NK-92 treated with Interleukin-12 subunit alpha and Interleukin-12 subunit beta, amount 100 ng/mL, for 24 hours (cell line): ENCODE results near the gene STAT4.
A peak's percentile ranks its signal among the peaks of the same experiment; 100 is the strongest.
"Not testable (repeated sequence)": the region's sequence is repeated elsewhere in the genome, so short reads cannot be mapped to it uniquely, and the experiment has no call there.

Experiments used
- DNase-seq: peaks from one replicate; lab custom pipeline; 2025; lab: John Stamatoyannopoulos, UW

The STAT4 gene

DNA sequence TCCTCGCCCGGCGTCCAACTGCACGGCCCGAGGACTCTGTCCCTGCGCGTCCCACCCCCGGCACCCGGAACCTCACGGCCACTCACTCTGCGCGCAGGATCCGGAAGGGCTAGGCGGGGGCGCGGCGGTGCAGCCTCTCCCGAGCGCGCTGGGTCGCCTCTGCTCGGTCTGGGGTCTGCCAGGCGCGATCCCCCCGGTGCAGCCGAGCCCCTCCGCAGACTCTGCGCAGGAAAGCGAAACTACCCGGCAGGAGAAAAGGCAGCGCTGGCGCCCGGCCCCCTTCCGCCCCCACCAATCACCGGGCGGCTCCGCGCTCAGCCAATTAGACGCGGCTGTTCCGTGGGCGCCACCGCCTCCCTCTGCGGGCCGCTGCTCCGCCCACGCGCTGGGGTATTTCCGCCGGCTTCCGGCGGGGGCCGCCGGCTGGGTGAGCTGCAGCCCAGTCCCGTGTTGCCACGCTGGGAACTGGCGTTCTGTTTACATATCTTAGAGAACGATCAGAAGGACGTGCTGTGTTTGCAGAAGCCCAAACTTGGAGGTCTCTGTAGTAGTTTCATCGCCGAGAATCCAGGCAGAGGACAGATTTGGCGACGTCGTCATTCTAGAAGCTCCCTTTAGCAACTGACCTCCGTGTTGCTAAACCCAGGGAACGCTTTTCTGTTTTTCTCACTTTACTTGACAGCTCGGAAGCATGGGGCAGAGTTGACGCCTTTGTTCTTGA is 136.7 kb downstream of the STAT4 start, which contains the start of gene STAT1:
STAT1 (minus strand) TSS at position 240 of the 721 bp plus-strand sequence. CDS start 4,168 bp downstream, outside the sequence.
- DNase-seq = peak; percentile 90

DNA sequence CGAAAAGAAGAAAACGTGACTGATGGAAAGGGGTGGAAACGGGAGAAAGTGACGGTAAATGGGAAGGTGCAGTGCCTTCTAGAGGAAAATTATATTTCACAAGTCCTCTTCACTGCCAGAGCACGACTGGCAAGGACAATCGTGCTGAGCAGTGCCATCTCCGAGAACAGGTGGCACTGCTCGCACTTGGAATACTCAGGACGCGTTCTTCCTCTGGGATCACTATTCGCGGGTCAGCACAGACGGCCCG is 137.2 kb downstream of the STAT4 start:
- DNase-seq = no peak

GRCh38 chr2:191012845-191013681 is 137.7 kb downstream of the STAT4 start:
- no peak for DNase-seq

GRCh38 chr2:191012346-191012745 is 138.4 kb downstream of the STAT4 start:
- no peak for DNase-seq

DNA sequence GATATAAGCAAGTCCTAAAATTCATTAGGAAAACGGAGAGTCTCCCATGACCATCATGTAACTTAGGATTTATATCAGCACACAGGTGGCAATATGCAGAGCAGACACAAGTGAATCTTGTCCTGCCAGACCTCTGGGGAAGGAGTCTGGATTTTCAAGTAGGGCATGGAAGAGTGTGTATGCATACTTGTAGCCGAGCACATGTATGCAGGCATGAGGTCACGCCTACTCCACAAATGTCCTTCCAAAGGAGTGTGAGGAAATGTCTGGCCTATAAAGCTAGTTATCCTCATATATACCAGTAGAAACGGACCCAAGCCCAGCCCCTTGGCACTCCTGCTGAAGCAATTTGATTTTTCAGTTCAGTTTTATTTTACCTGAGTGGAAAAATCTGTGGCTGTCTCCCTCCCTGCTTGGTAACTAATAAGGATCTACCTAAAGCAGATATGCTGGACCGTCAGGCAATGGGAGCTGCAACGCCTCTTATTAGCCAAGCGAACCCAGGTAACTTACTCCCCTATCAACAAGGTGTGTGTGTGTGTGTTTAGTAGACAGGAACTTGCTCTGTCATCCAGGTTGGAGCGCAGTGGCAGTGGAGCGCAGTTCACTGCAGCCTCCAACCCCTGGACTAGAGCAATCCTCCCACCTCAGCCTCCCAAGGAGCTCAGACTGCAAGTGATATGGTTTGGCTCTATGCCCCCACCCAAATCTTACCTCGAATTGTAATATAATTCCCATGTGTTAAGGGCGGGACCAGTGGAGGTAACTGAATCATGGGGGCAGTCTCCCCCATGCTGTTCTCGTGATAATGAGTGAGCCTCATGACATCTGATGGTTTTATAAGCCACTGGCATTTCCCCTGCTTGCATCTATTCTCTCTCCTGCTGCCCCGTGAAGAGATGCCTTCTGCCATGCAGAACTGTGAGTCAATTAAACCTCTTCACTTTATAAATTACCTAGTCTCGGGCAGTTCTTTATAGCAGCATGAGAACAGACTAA is 139.6 kb downstream of the STAT4 start:
- no peak for DNase-seq

- DNase-seq = no peak
Observed at GRCh38 chr2:191009541-191010374, 141.0 kb downstream of the STAT4 start.

- no peak for DNase-seq
Observed at GRCh38 chr2:191008286-191008685, 142.5 kb downstream of the STAT4 start.

DNA sequence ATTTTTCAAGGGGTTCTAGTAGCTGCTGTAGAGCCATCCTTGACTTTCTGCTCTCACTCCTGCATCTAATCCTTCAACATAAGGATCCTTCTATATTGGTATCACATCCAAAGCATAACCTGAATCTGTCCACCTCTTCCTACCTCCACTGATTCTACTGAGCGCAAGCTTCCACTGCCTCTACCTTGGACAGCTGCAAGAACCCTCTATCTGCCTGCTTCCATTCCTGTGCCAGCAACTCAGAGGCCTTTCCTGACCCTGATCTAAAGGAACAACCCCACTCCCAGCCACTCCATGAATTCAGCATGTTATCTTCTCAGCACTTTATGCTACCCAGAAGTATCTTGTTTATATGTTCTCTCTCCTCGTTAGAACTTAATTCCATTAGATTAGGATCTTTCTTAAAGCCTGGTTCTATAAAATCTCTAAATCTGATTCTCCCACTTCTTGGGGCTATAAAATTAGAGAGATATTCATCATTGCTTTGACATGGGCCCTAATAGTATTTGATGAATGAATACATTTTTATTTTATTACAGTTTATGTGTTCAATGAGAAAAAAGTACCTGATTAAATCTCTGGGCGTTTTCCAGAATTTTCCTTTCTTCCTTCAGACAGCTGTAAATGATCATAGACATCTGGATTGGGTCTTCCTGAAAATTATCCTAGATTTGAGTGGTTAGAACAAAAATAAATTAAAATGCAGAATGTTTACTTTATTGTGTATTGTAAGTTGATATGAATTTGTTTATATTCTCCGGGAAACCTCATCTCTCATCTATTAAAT is 143.6 kb downstream of the STAT4 start:
- no peak for DNase-seq

DNA sequence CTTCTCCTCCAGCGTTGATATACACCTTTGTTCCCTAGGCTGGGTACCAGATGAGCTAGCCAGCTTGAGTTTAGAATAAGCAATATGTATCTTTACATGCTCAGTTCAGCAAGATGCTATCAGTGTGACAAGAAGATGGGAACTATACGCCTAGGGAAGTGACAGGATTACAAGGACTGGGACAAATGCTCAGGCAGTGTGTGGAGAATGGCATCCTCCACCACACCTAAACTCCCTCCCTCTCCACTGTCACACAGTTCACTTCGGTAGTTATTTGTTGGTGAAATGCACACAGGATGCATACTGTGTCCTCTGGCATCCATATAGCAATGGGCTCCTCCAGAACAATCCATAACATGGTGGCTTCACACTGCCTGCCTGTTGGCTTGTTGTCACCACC is 144.5 kb downstream of the STAT4 start:
- DNase-seq = no peak

DNA sequence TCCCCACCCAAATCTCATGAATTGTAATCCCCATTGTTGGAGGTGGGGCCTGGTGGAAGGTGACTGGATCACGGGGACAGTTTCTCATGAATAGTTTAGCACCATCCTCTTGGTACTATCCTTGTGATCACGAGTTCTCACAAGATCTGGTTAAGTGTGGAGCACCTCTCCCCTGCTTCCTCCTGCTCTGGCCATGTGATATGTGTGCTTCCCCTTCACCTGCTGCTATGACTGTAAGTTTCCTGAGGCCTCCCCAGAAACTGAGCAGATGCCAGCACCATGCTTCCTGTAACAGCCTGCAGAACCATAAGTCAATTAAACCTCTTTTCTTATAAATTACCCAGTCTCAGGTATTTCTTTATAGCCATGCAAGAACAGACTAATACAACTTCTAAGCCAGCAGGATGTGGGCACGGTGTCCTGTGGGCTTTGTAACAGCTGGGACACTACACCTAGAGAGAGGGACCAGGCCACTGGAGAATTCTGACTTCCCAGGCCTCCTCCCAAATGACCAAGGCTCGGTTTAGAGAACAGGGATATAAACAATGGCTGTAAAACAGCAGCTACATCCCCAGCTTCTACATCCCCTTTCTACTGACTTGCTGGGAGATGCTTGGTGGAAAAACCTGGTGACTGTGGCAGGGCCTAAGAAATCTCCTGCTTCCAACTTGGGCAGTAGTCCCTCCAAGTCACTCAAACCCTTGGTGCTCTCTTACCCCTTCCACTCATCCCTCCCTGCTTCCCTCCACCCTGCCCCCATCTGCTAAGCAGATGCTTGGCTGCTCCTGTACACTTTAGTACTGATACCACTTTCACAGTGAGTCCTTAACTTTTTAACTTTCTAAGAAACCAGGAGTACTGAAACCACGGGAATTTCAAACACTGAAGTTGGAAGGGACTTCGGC is 147.1 kb downstream of the STAT4 start:
- no peak for DNase-seq

DNA sequence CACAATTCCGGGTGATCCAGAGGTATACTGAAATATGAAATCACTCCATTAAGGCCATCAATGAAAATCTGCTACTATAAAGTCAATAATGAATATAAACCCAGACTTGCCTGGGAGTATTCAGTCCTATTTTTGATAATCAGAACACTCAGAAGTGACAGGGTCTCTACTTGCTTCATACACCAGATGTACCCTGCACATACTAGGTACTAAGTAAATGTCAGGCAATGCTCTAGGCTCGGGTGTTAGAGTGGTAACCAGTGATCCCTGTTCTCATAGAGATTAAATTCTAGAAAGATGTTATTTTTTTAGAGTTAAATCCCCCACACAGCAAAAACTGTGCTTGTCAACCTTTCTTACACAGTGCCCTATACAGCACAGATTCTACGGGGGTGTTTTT is 149.2 kb downstream of the STAT4 start:
- no peak for DNase-seq

DNA sequence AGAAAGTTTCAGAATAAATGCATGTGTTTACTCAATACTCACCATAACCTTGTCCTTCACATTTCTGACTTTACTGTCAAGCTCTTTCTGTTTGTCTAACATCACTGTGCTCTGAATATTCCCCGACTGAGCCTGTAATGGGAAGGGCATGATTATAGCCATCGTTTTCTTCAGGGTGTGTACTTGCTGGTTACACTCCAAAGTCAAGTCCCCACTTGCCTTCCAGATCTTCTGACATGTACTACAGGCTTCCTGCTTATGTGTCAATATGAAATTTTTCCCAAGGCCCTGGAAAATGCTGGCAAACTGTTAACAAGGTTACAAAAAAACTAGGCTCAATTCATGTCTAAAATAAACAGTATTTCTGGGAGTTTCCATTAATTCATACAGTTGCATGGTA is 149.8 kb downstream of the STAT4 start:
- no peak for DNase-seq

GRCh38 chr2:190999949-191000665 is 150.7 kb downstream of the STAT4 start:
- DNase-seq = no peak

DNA sequence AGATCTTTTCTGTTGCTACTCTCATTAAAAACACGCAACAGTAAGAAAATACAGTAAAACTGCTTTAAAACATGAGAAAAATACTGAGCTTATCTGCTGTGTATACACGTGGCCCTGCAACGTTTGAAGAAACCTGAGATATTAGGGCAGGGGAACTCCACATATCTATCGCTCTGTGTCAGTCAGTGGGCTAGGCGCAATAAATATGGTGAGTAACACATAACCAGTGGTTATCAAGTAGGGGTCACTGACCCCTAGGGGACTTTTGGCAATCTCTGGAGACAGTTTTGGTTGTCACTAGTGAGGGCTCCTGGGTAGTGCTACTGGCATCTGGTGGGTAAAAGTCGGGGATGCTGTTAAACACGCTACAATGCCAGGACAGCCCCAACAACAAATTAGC is 151.7 kb downstream of the STAT4 start:
- DNase-seq = no peak

DNA sequence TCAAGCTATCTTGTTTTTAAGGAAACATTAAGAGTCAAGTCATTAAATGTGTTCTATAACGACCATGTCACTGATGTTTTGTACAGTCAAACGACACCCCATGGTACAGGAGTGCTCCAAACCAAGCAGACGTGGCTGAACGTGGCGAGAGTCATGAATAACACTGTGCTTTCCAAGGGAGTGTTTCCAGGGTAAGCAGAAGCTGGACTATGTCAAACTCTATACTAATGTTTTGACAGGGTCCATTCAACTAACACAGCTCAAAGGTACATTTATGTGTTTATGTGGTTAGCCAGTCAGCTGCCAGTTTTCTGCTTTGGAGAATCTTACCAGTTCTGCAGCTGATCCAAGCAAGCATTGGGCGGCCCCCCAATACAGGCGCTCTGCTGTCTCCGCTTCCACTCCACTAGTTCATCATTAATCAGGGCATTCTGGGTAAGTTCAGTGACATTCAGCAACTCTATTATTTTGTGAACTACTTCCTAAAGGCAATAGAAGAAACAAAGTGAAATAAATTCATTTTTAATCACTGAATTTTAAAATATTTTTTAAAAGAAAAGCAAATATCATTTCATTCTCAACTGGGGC is 153.2 kb downstream of the STAT4 start:
- DNase-seq = no peak

- no peak for DNase-seq
Observed at GRCh38 chr2:190996947-190997346, 153.8 kb downstream of the STAT4 start.

DNA sequence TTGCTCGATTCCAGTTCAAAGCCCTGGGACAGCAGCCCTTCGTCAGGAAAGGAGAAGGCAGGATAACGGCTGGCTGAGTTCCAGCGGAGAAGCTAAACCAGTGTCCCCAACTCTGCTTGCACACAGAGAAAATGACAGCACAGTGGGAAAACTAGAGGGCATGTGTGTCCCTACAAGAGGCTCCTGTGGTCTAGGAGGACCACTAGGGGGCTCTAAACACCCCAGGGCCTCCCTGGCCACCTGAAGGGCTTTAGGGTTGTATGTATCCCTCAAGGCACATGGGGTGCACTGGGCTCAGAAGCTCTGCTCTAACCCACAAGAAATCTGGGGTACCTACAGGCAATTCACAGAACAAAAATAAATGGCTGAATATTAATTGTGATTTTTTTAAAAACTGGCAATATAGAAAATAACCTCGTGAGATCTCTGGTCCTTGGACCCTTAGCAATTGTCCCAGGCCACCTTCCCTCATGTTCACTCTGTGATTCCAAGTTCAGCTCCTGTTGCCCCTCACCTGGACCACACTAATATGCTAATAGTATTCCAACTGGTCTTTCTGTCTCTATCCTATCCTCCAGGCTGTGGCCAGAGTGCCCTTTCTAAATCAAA is 154.4 kb downstream of the STAT4 start:
- peak; percentile 15 for DNase-seq

GRCh38 chr2:190995315-190995714 is 155.5 kb downstream of the STAT4 start:
- DNase-seq = not testable (repeated sequence)
